K562 (cell line): ENCODE measurements around the gene AKT1S1. TPM values are rescaled to one million over a fixed set of nuclear protein-coding genes. Genes with fewer than 3 reads are reported as not detected.

ENCODE experiments used
- BHLHE40 ChIP-seq: IDR thresholded peaks from 2 replicates; pipeline ENCODE4 v1.6.1; 2011; ENCODE audit warnings: low read length, improper control_type of control experiment
- DEAF1 ChIP-seq: fragments of 450-650 bp; formaldehyde crosslinking; IDR thresholded peaks from 2 replicates; pipeline ENCODE4 v1.4.0; 2020; ENCODE audit warnings: mild to moderate bottlenecking, moderate library complexity
- FUS ChIP-seq: fragments of 200-400 bp; formaldehyde crosslinking; optimal IDR thresholded peaks from 2 replicates; pipeline ENCODE3; 2017; ENCODE audit warnings: low read depth, low read length
- HMBOX1 ChIP-seq: sonication (generic); IDR thresholded peaks from 2 replicates; pipeline ENCODE4 v1.6.1; 2016
- RBBP5 ChIP-seq: fragments of 200-600 bp; sonication (generic); IDR thresholded peaks from 2 replicates; pipeline ENCODE4 v1.6.1; 2012; ENCODE audit warnings: borderline replicate concordance, mild to moderate bottlenecking, low read length, control low read depth, inconsistent platforms; ENCODE audit not compliant: insufficient read depth, poor library complexity, severe bottlenecking
- ZBTB40 ChIP-seq, 2 experiments: fragments of 450-650 bp in 1 of 2; sonication (generic) in 1 of 2; formaldehyde crosslinking in 1 of 2; IDR thresholded peaks; 2 replicates each; pipeline versions ENCODE4 v1.7.1 to v1.9.0; 2016 to 2022; ENCODE audit warnings: inconsistent platforms in 1 of 2, mild to moderate bottlenecking in 1 of 2, missing genetic modification reagents in 1 of 2
- ZBTB49 ChIP-seq: sonication (generic); formaldehyde crosslinking; IDR thresholded peaks from 2 replicates; pipeline ENCODE4 v1.8.0; 2022; ENCODE audit warnings: missing genetic modification reagents, mild to moderate bottlenecking, borderline replicate concordance
- ZBTB7A ChIP-seq: IDR thresholded peaks from 2 replicates; pipeline ENCODE4 v1.6.1; 2011; ENCODE audit warnings: low read depth, mild to moderate bottlenecking, low read length, moderate library complexity, borderline replicate concordance; ENCODE audit not compliant: control insufficient read depth
- polyA plus RNA-seq, 8 experiments: library from polyadenylated mRNA; depleted of rRNA in 4 of 8; stranded (reverse) in 5 of 8; unstranded in 3 of 8; fragments of >200 nt; fragmentation: Nextera tagmentation in 2 of 8; fragmentation: Illumina TruSeq in 1 of 8; extraction: Ambion mirVana in 2 of 8; extraction: Trizol in 1 of 8; gene quantifications; 2 replicates each; pipeline versions ENCODE4 v1.2.1 to v1.2.3, GENCODE V29; 2011 to 2014; ENCODE audit warnings: inconsistent platforms in 1 of 8, missing spikeins in 1 of 8
- total RNA-seq, 7 experiments: library from RNA; depleted of rRNA in 6 of 7; stranded (reverse); fragments of >200 nt in 6 of 7; fragmentation: Illumina TruSeq in 2 of 7; extraction: Trizol in 2 of 7; gene quantifications; 2 replicates each; pipeline versions ENCODE4 v1.2.1 to v1.2.3, GENCODE V29; 2011 to 2021; ENCODE audit warnings: low replicate concordance in 1 of 7

AKT1S1 gene
- total and polyA plus RNA-seq, 9 of the 15 experiments (the other 6 are each of a cell fraction or from before 2014, with no cell fraction given): 1.2 to 50.3 (median 17.1) TPM

GRCh38 chr19:49889687-49890348, 12.7 kb upstream of the AKT1S1 start (continued):
- no peak for TF ChIP-seq ZBTB40 (IDR thresholded peaks at IDR 0.05)
- peak; percentile 74 for TF ChIP-seq ZBTB40 (CRISPR knock-in tag; IDR thresholded peaks at IDR 0.05)
- peak; percentile 97 for TF ChIP-seq ZBTB49
- no peak for TF ChIP-seq DEAF1 (CRISPR knock-in tag)
- peak; percentile 21 for TF ChIP-seq ZBTB7A
- peak; percentile 90 for TF ChIP-seq FUS
- TF ChIP-seq RBBP5: no peak
- peak; percentile 75 for TF ChIP-seq BHLHE40
- no peak for TF ChIP-seq HMBOX1
